Neural cell (in vitro differentiated cells): ENCODE results near the gene MMAB. TPM values are rescaled to one million over a fixed set of nuclear protein-coding genes. Genes with fewer than 3 reads are reported as not detected.

Source experiments
- H2AFZ ChIP-seq: fragments of 200-600, 300-800 bp; sonication (generic), shearing (Covaris generic); 2 replicates; pipeline ENCODE4 v1.6.0; 2014; ENCODE audit warnings: low read depth, mild to moderate bottlenecking, antibody characterized with exemption, low read length, moderate library complexity
- H3F3A ChIP-seq: fragments of 200-600 bp; shearing (Covaris generic); 2 replicates; pipeline ENCODE4 v1.6.1; 2016; ENCODE audit warnings: mild to moderate bottlenecking, moderate library complexity, mixed read lengths, antibody characterized with exemption, low read length; ENCODE audit not compliant: insufficient read depth, poor library complexity, severe bottlenecking
- H3K27ac ChIP-seq: fragments of 200-600, 300-800 bp; sonication (generic), shearing (Covaris generic); 2 replicates; pipeline ENCODE4 v1.5.1; 2014; ENCODE audit warnings: mild to moderate bottlenecking, low read length, moderate library complexity
- H3K27me3 ChIP-seq: fragments of 300-800, 200-600 bp; sonication (generic), shearing (Covaris generic); 2 replicates; pipeline ENCODE4 v1.6.0; 2014; ENCODE audit warnings: mild to moderate bottlenecking, low read depth, low read length, moderate library complexity; ENCODE audit not compliant: insufficient read depth
- H3K36me3 ChIP-seq: fragments of 300-800, 200-600 bp; sonication (generic), shearing (Covaris generic); 2 replicates; pipeline ENCODE4 v1.5.1; 2014; ENCODE audit warnings: mild to moderate bottlenecking, antibody characterized with exemption, low read length, moderate library complexity; ENCODE audit not compliant: insufficient read depth
- H3K4me2 ChIP-seq: fragments of 300-800, 200-600 bp; sonication (generic), shearing (Covaris generic); 2 replicates; pipeline ENCODE4 v1.6.0; 2014; ENCODE audit warnings: mild to moderate bottlenecking, low read length
- H3K4me3 ChIP-seq: fragments of 300-800, 200-600 bp; sonication (generic), shearing (Covaris generic); 2 replicates; pipeline ENCODE4 v1.5.1; 2014; ENCODE audit warnings: mild to moderate bottlenecking, low read length, moderate library complexity
- H3K79me2 ChIP-seq: fragments of 200-600 bp; shearing (Covaris generic); replicated peaks from 2 replicates; pipeline ENCODE4 v1.6.0; 2014; ENCODE audit warnings: mild to moderate bottlenecking, low read length, moderate library complexity; ENCODE audit not compliant: insufficient read depth
- H3K9ac ChIP-seq: fragments of 300-800, 200-600 bp; sonication (generic), shearing (Covaris generic); 2 replicates; pipeline ENCODE4 v1.6.1; 2016; ENCODE audit warnings: mild to moderate bottlenecking, low read length, mixed read lengths
- H3K9me2 ChIP-seq: fragments of 200-600 bp; shearing (Covaris generic); 2 replicates; pipeline ENCODE4 v1.6.1; 2016; ENCODE audit warnings: mild to moderate bottlenecking, low read length, mixed read lengths; ENCODE audit not compliant: insufficient read depth
- H3K9me3 ChIP-seq: fragments of 200-600, 300-800 bp; sonication (generic), shearing (Covaris generic); 2 replicates; pipeline ENCODE4 v1.6.1; 2016; ENCODE audit warnings: mild to moderate bottlenecking, mixed run types, low read length, moderate library complexity, mixed read lengths
- H4K20me1 ChIP-seq: fragments of 200-600 bp; shearing (Covaris generic); 2 replicates; pipeline ENCODE4 v1.6.1; 2016; ENCODE audit warnings: mild to moderate bottlenecking, mixed run types; ENCODE audit not compliant: insufficient read depth
- EP300 ChIP-seq: fragments of 450-650 bp; conservative IDR thresholded peaks from 2 replicates; pipeline ENCODE4 v1.6.1; 2014; ENCODE audit warnings: antibody characterized with exemption, mild to moderate bottlenecking, moderate library complexity; ENCODE audit not compliant: poor library complexity, severe bottlenecking
- EZH2 ChIP-seq: fragments of 200-600, 300-800 bp; shearing (Covaris generic), sonication (generic); IDR thresholded peaks from 2 replicates; pipeline ENCODE4 v1.6.1; 2014; ENCODE audit warnings: antibody characterized with exemption, low read length, borderline replicate concordance, mild to moderate bottlenecking; ENCODE audit not compliant: insufficient read depth, poor library complexity, severe bottlenecking
- MXI1 ChIP-seq: fragments of 450-650 bp; conservative IDR thresholded peaks from 2 replicates; pipeline ENCODE4 v1.6.1; 2014; ENCODE audit warnings: antibody characterized with exemption, mild to moderate bottlenecking; ENCODE audit not compliant: poor library complexity, severe bottlenecking
- POLR2AphosphoS5 ChIP-seq: IDR thresholded peaks from 2 replicates; pipeline ENCODE4 v1.6.1; 2012
- SMC3 ChIP-seq: fragments of 450-650 bp; conservative IDR thresholded peaks from 2 replicates; pipeline ENCODE4 v1.6.1; 2014; ENCODE audit warnings: antibody characterized with exemption, mild to moderate bottlenecking, moderate library complexity; ENCODE audit not compliant: poor library complexity
- TAF1 ChIP-seq: IDR thresholded peaks from 2 replicates; pipeline ENCODE4 v1.6.1; 2012; ENCODE audit warnings: low read depth
- polyA plus RNA-seq: library from polyadenylated mRNA; depleted of rRNA; stranded (reverse); fragments of >200 nt; gene quantifications from 2 replicates; pipeline ENCODE4 v1.2.3, GENCODE V29; 2014
- TF ChIP-seq, protein P1 (sequence below): IDR thresholded peaks from 2 replicates; pipeline ENCODE4 v1.6.1; 2012; ENCODE audit warnings: borderline replicate concordance
- TF ChIP-seq, protein P2 (sequence below): fragments of 450-650 bp; IDR thresholded peaks from 2 replicates; pipeline ENCODE4 v1.5.1; 2014; ENCODE audit warnings: antibody characterized with exemption, mild to moderate bottlenecking, moderate library complexity; ENCODE audit not compliant: poor library complexity, severe bottlenecking

MMAB gene
- polyA plus RNA-seq, 1 donor from 2014 or later = 52.6 TPM

DNA sequence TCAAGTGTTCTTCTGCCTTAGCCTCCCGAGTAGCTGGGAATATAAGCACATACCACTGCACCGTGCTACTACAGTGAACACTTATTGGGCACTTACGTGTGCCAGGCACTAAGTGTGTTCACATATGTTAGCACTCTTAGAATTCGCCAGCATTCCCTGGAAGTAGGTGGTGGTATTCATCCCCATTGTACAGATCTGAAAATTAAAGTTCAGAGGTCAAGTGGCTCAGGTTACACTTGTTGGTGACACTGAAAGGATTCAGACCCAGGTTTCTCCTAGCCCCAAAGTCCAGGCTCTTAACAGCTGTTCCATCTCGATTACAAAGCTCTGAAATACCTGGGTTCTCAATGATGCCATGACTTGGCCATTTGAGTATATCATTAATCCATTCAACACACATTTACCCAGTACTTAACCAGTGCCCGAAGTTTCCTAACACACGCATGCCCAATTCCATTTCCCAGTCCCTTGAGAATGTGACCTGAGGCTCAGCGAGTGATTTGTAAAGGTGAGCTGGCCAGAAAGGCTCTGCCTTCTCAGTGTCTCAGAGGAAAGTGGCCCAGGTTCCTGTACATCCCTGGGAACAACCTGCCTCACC is 5.1 kb upstream of the MMAB start:
- H3K36me3 ChIP-seq = no peaks in the 10 kb centered on the region
- H2AFZ ChIP-seq = no peak overlapping the region
- H3K9me3 ChIP-seq = no peaks in the 10 kb centered on the region
- no peaks in the 10 kb centered on the region for H3F3A ChIP-seq
- TF ChIP-seq, protein P1, sequence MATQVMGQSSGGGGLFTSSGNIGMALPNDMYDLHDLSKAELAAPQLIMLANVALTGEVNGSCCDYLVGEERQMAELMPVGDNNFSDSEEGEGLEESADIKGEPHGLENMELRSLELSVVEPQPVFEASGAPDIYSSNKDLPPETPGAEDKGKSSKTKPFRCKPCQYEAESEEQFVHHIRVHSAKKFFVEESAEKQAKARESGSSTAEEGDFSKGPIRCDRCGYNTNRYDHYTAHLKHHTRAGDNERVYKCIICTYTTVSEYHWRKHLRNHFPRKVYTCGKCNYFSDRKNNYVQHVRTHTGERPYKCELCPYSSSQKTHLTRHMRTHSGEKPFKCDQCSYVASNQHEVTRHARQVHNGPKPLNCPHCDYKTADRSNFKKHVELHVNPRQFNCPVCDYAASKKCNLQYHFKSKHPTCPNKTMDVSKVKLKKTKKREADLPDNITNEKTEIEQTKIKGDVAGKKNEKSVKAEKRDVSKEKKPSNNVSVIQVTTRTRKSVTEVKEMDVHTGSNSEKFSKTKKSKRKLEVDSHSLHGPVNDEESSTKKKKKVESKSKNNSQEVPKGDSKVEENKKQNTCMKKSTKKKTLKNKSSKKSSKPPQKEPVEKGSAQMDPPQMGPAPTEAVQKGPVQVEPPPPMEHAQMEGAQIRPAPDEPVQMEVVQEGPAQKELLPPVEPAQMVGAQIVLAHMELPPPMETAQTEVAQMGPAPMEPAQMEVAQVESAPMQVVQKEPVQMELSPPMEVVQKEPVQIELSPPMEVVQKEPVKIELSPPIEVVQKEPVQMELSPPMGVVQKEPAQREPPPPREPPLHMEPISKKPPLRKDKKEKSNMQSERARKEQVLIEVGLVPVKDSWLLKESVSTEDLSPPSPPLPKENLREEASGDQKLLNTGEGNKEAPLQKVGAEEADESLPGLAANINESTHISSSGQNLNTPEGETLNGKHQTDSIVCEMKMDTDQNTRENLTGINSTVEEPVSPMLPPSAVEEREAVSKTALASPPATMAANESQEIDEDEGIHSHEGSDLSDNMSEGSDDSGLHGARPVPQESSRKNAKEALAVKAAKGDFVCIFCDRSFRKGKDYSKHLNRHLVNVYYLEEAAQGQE = no peak
- TF ChIP-seq POLR2AphosphoS5 (no peak), TAF1 (no peak), SMC3 (no peak), MXI1 (no peak), EZH2 (no peak)
- TF ChIP-seq, protein P2, sequence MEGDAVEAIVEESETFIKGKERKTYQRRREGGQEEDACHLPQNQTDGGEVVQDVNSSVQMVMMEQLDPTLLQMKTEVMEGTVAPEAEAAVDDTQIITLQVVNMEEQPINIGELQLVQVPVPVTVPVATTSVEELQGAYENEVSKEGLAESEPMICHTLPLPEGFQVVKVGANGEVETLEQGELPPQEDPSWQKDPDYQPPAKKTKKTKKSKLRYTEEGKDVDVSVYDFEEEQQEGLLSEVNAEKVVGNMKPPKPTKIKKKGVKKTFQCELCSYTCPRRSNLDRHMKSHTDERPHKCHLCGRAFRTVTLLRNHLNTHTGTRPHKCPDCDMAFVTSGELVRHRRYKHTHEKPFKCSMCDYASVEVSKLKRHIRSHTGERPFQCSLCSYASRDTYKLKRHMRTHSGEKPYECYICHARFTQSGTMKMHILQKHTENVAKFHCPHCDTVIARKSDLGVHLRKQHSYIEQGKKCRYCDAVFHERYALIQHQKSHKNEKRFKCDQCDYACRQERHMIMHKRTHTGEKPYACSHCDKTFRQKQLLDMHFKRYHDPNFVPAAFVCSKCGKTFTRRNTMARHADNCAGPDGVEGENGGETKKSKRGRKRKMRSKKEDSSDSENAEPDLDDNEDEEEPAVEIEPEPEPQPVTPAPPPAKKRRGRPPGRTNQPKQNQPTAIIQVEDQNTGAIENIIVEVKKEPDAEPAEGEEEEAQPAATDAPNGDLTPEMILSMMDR = no peak
- H3K79me2 ChIP-seq = peaks cover 18% of the 10 kb centered on the region
- H3K9ac ChIP-seq = no peak overlapping the region
- no peaks in the 10 kb centered on the region for H3K27me3 ChIP-seq
- H3K27ac ChIP-seq = no peak overlapping the region
- no peak overlapping the region for H3K4me3 ChIP-seq
- H3K4me2 ChIP-seq = no peak overlapping the region
- H3K9me2 ChIP-seq = no peaks in the 10 kb centered on the region
- no peaks in the 10 kb centered on the region for H4K20me1 ChIP-seq

DNA sequence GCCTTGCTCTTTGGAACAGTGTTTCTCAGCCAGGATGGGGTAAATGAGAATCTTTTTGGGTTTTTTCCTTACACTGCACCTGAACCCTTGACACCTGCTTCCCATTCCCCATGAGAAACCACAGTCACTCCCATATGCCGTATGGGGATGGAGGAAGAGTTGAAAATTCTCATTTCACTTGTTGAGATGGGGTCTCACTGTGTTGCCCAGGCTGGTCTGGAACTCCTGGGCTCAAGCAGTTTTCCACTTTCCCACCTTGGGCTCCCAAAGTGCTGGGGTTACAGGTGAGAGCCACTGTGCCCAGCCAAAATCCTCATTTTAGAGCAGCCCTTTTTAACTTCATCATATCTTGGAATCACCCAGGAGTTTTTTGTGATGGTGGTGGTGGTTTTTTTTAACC is 4.0 kb upstream of the MMAB start:
- no peak for TF ChIP-seq MXI1
- TF ChIP-seq TAF1 = no peak
- TF ChIP-seq EP300 = no peak
- TF ChIP-seq, protein P1 = no peak
- no peak for TF ChIP-seq EZH2
- H3K9me3 ChIP-seq = no peaks in the 10 kb centered on the region
- no peaks in the 10 kb centered on the region for H3K36me3 ChIP-seq
- no peak overlapping the region for H3K4me2 ChIP-seq
- H2AFZ ChIP-seq = no peak overlapping the region
- H3K27ac ChIP-seq = no peak overlapping the region
- H3K79me2 ChIP-seq = peaks cover 24% of the 10 kb centered on the region
- H4K20me1 ChIP-seq = no peaks in the 10 kb centered on the region
- H3K27me3 ChIP-seq = no peaks in the 10 kb centered on the region
- H3K9me2 ChIP-seq = no peaks in the 10 kb centered on the region
- no peak overlapping the region for H3K4me3 ChIP-seq
- H3F3A ChIP-seq = no peaks in the 10 kb centered on the region
- H3K9ac ChIP-seq = no peak overlapping the region
